ENCODE measurements around the gene LRRC26.

LRRC26 gene

GRCh38 chr9:137149942-137150616, 19.8 kb downstream of the LRRC26 start:
- Histone ChIP-seq H3K27me3 (ENCODE audit: control insufficient read depth in 2 of 2, insufficient read depth in 2 of 2, low read length in 2 of 2) (peaks cover 5 to 6% of the 10 kb centered on the region in 2 donors), H3K36me3 (ENCODE audit: control insufficient read depth in 2 of 2, insufficient read depth in 2 of 2, low read length in 2 of 2) (no peaks in the 10 kb centered on the region), H3K9ac (ENCODE audit: low read depth in 1 of 2, low read length in 2 of 2) (no peak overlapping the region), H3K4me1 (ENCODE audit: control insufficient read depth in 2 of 2, insufficient read depth in 2 of 2, low read length in 2 of 2) (no peaks in the 10 kb centered on the region), H3K9me3 (ENCODE audit: control insufficient read depth in 2 of 2, low read length in 2 of 2) (no peaks in the 10 kb centered on the region), H3K4me3 (ENCODE audit: low read length in 2 of 2) (no peak overlapping the region), H3K27ac (ENCODE audit: low read depth in 2 of 2, low read length in 2 of 2) (no peak overlapping the region)

DNA sequence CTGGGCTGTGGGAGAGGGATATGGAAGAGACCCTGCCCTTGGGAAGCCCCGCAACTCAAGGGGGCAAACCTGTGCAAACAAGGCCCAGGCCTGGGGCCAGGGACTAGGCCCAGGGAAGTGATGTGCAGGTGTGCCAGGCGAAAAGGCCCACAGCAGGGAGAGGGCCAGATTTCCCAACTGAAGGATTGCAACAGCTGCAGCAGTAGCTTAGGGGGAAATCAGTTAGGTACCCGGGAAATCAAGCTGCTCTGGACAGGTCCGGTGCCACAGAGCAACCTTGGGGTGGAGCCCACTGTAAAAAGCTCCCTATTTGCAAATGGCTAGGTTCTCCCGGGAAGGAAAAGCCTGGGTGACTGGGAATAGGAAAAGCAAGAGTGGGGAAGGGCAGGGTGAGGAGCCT, 20.5 kb downstream of the LRRC26 start:
- H3K27me3 ChIP-seq (ENCODE audit: control insufficient read depth in 2 of 2, insufficient read depth in 2 of 2, low read length in 2 of 2): peaks cover 2 to 5% of the 10 kb centered on the region in 2 donors
- no peak overlapping the region for H3K9ac ChIP-seq (ENCODE audit: low read depth in 1 of 2, low read length in 2 of 2)
- no peak overlapping the region for H3K4me3 ChIP-seq (ENCODE audit: low read length in 2 of 2)
- H3K9me3 ChIP-seq (ENCODE audit: control insufficient read depth in 2 of 2, low read length in 2 of 2): no peaks in the 10 kb centered on the region
- H3K27ac ChIP-seq (ENCODE audit: low read depth in 2 of 2, low read length in 2 of 2): no peak overlapping the region
- H3K4me1 ChIP-seq (ENCODE audit: control insufficient read depth in 2 of 2, insufficient read depth in 2 of 2, low read length in 2 of 2): no peaks in the 10 kb centered on the region
- no peaks in the 10 kb centered on the region for H3K36me3 ChIP-seq (ENCODE audit: control insufficient read depth in 2 of 2, insufficient read depth in 2 of 2, low read length in 2 of 2)

DNA sequence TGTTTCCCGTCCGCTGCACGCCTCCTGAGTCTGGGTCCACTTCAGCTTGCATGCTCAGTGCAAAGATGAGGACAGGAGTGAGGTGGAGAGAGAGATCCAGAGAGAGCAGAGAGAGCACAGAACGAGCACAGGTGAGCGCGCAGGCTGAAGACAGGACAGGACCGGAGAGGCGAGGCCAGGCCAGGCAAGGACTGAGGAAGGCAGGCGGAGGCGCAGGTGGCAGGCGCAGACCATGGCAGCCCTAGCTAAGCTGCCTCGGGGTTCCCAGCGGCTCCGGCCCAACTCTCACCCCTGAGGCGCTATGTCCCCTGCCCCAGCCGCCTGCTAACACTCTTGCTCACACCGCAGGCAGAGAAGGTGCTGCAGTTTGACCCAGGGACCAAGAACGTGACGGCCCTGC, 21.2 kb downstream of the LRRC26 start:
- no peaks in the 10 kb centered on the region for H3K36me3 ChIP-seq (ENCODE audit: control insufficient read depth in 2 of 2, insufficient read depth in 2 of 2, low read length in 2 of 2)
- no peak overlapping the region for H3K27ac ChIP-seq (ENCODE audit: low read depth in 2 of 2, low read length in 2 of 2)
- no peak overlapping the region for H3K9ac ChIP-seq (ENCODE audit: low read depth in 1 of 2, low read length in 2 of 2)
- H3K4me1 ChIP-seq (ENCODE audit: control insufficient read depth in 2 of 2, insufficient read depth in 2 of 2, low read length in 2 of 2): no peaks in the 10 kb centered on the region
- no peaks in the 10 kb centered on the region for H3K9me3 ChIP-seq (ENCODE audit: control insufficient read depth in 2 of 2, low read length in 2 of 2)
- no peak overlapping the region for H3K4me3 ChIP-seq (ENCODE audit: low read length in 2 of 2)
- H3K27me3 ChIP-seq (ENCODE audit: control insufficient read depth in 2 of 2, insufficient read depth in 2 of 2, low read length in 2 of 2): peaks cover 2 to 5% of the 10 kb centered on the region in 2 donors

- Histone ChIP-seq H3K4me3 (ENCODE audit: low read length in 2 of 2) (no peak overlapping the region), H3K36me3 (ENCODE audit: control insufficient read depth in 2 of 2, insufficient read depth in 2 of 2, low read length in 2 of 2) (no peaks in the 10 kb centered on the region), H3K4me1 (ENCODE audit: control insufficient read depth in 2 of 2, insufficient read depth in 2 of 2, low read length in 2 of 2) (no peaks in the 10 kb centered on the region), H3K9ac (ENCODE audit: low read depth in 1 of 2, low read length in 2 of 2) (no peak overlapping the region), H3K27ac (ENCODE audit: low read depth in 2 of 2, low read length in 2 of 2) (no peak overlapping the region), H3K27me3 (ENCODE audit: control insufficient read depth in 2 of 2, insufficient read depth in 2 of 2, low read length in 2 of 2) (peaks cover 2 to 5% of the 10 kb centered on the region in 2 donors), H3K9me3 (ENCODE audit: control insufficient read depth in 2 of 2, low read length in 2 of 2) (no peaks in the 10 kb centered on the region)
Observed at GRCh38 chr9:137148242-137148641, 21.6 kb downstream of the LRRC26 start.

GRCh38 chr9:137147793-137148160, 22.1 kb downstream of the LRRC26 start:
- H3K27me3 ChIP-seq (ENCODE audit: control insufficient read depth in 2 of 2, insufficient read depth in 2 of 2, low read length in 2 of 2): peaks cover 2 to 5% of the 10 kb centered on the region in 2 donors
- H3K27ac ChIP-seq (ENCODE audit: low read depth in 2 of 2, low read length in 2 of 2): no peak overlapping the region
- no peak overlapping the region for H3K4me3 ChIP-seq (ENCODE audit: low read length in 2 of 2)
- H3K36me3 ChIP-seq (ENCODE audit: control insufficient read depth in 2 of 2, insufficient read depth in 2 of 2, low read length in 2 of 2): no peaks in the 10 kb centered on the region
- H3K9me3 ChIP-seq (ENCODE audit: control insufficient read depth in 2 of 2, low read length in 2 of 2): no peaks in the 10 kb centered on the region
- H3K4me1 ChIP-seq (ENCODE audit: control insufficient read depth in 2 of 2, insufficient read depth in 2 of 2, low read length in 2 of 2): no peaks in the 10 kb centered on the region
- no peak overlapping the region for H3K9ac ChIP-seq (ENCODE audit: low read depth in 1 of 2, low read length in 2 of 2)

- Histone ChIP-seq H3K27ac (ENCODE audit: low read depth in 2 of 2, low read length in 2 of 2) (no peak overlapping the region), H3K36me3 (ENCODE audit: control insufficient read depth in 2 of 2, insufficient read depth in 2 of 2, low read length in 2 of 2) (no peaks in the 10 kb centered on the region), H3K9ac (ENCODE audit: low read depth in 1 of 2, low read length in 2 of 2) (no peak overlapping the region), H3K4me3 (ENCODE audit: low read length in 2 of 2) (no peak overlapping the region), H3K4me1 (ENCODE audit: control insufficient read depth in 2 of 2, insufficient read depth in 2 of 2, low read length in 2 of 2) (no peaks in the 10 kb centered on the region), H3K9me3 (ENCODE audit: control insufficient read depth in 2 of 2, low read length in 2 of 2) (no peaks in the 10 kb centered on the region), H3K27me3 (ENCODE audit: control insufficient read depth in 2 of 2, insufficient read depth in 2 of 2, low read length in 2 of 2) (peaks cover 6 to 9% of the 10 kb centered on the region in 2 donors)
Observed at GRCh38 chr9:137147091-137147792, 22.6 kb downstream of the LRRC26 start.

DNA sequence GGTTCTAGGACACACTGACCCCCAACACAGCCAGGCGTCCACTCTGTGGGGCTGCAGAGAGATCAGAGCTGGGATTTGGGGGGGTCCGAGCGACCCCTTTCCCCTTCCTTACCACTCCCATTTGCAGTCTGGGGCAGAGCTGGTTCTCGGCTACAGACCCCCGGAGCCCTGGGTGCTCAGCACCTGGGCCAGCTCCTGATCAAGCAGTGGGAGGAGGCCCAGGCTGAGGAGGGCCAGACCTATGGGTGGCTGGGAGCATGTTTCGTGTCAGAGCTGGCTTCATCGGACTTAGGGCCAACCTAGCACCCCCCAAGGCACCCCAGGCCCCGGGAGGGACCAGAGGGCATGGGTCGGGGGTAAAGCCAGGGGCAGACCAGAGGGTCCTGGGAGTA, 23.3 kb downstream of the LRRC26 start:
- Histone ChIP-seq H3K9me3 (ENCODE audit: control insufficient read depth in 2 of 2, low read length in 2 of 2) (no peaks in the 10 kb centered on the region), H3K4me1 (ENCODE audit: control insufficient read depth in 2 of 2, insufficient read depth in 2 of 2, low read length in 2 of 2) (no peaks in the 10 kb centered on the region), H3K36me3 (ENCODE audit: control insufficient read depth in 2 of 2, insufficient read depth in 2 of 2, low read length in 2 of 2) (no peaks in the 10 kb centered on the region), H3K4me3 (ENCODE audit: low read length in 2 of 2) (no peak overlapping the region), H3K9ac (ENCODE audit: low read depth in 1 of 2, low read length in 2 of 2) (no peak overlapping the region), H3K27ac (ENCODE audit: low read depth in 2 of 2, low read length in 2 of 2) (no peak overlapping the region), H3K27me3 (ENCODE audit: control insufficient read depth in 2 of 2, insufficient read depth in 2 of 2, low read length in 2 of 2) (peaks cover 12 to 17% of the 10 kb centered on the region in 2 donors)

- Histone ChIP-seq H3K27ac (ENCODE audit: low read depth in 2 of 2, low read length in 2 of 2) (no peak overlapping the region), H3K36me3 (ENCODE audit: control insufficient read depth in 2 of 2, insufficient read depth in 2 of 2, low read length in 2 of 2) (no peaks in the 10 kb centered on the region), H3K27me3 (ENCODE audit: control insufficient read depth in 2 of 2, insufficient read depth in 2 of 2, low read length in 2 of 2) (peaks cover 12 to 21% of the 10 kb centered on the region in 2 donors), H3K9me3 (ENCODE audit: control insufficient read depth in 2 of 2, low read length in 2 of 2) (no peaks in the 10 kb centered on the region), H3K4me3 (ENCODE audit: low read length in 2 of 2) (no peak overlapping the region), H3K9ac (ENCODE audit: low read depth in 1 of 2, low read length in 2 of 2) (no peak overlapping the region), H3K4me1 (ENCODE audit: control insufficient read depth in 2 of 2, insufficient read depth in 2 of 2, low read length in 2 of 2) (no peaks in the 10 kb centered on the region)
Observed at GRCh38 chr9:137145731-137146526, 23.9 kb downstream of the LRRC26 start.

DNA sequence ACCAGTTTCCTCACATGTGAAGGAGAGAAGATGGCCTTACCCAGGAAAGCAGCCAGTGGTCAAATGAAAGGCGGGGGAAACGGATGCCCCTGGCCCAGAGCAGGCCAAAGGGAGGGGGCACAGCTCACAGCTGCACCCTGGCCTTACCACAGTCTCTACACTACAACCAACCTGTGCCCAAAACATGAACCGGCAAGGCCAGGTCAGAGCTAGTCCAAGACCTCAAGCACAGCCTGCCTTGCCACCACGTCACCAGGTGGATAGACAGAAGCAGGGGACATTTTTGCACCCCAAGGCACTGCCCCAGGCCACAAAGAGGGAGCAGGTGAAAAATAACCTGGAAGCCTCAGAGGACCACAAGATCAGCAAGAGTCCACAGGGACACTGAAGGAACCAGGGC, 26.4 kb downstream of the LRRC26 start:
- H3K9me3 ChIP-seq (ENCODE audit: control insufficient read depth in 2 of 2, low read length in 2 of 2): no peaks in the 10 kb centered on the region
- H3K4me3 ChIP-seq (ENCODE audit: low read length in 2 of 2): no peak overlapping the region
- H3K27me3 ChIP-seq (ENCODE audit: control insufficient read depth in 2 of 2, insufficient read depth in 2 of 2, low read length in 2 of 2): peaks cover 25 to 37% of the 10 kb centered on the region in 2 donors
- H3K4me1 ChIP-seq (ENCODE audit: control insufficient read depth in 2 of 2, insufficient read depth in 2 of 2, low read length in 2 of 2): no peaks in the 10 kb centered on the region
- H3K9ac ChIP-seq (ENCODE audit: low read depth in 1 of 2, low read length in 2 of 2): no peak overlapping the region
- H3K36me3 ChIP-seq (ENCODE audit: control insufficient read depth in 2 of 2, insufficient read depth in 2 of 2, low read length in 2 of 2): no peaks in the 10 kb centered on the region
- H3K27ac ChIP-seq (ENCODE audit: low read depth in 2 of 2, low read length in 2 of 2): no peak overlapping the region
